Measurements from ENCODE around the gene PUS7. TPM values are rescaled to one million over a fixed set of nuclear protein-coding genes. Genes with fewer than 3 reads are reported as not detected.

PUS7 gene
- 24.3 and 35.6 TPM in 2 replicates for total RNA-seq

GRCh38 chr7:105521717-105522463, at the start of gene PUS7:
PUS7 (minus strand) TSS chr7:105522271; CDS start chr7:105508512, 13,759 bp downstream.

GRCh38 chr7:105531792-105532671, 10.0 kb upstream of the PUS7 start, which contains the start of gene RINT1:
RINT1 (plus strand) TSS chr7:105532201; CDS start chr7:105532316, 115 bp downstream.

Other genes starting within 250 kb of the PUS7 start
- gene SRPK2, start 133.3 kb downstream of the PUS7 start, total RNA-seq, result 45.6 and 49.7 TPM in 2 replicates
- gene RINT1, start 9.9 kb upstream of the PUS7 start, total RNA-seq, result 12.5 and 14.3 TPM in 2 replicates
- not detected in 2 replicates for gene EFCAB10, start 59.2 kb upstream of the PUS7 start, total RNA-seq

Data from subcutaneous preadipocyte (primary cell).